ENCODE data around the gene RRM1. TPM values are rescaled to one million over a fixed set of nuclear protein-coding genes. Genes with fewer than 3 reads are reported as not detected.

RRM1 gene
- total RNA-seq (2021) (84.8 to 90.6 TPM (median 88.8 TPM) in 3 replicates), Bru-seq, nascent RNA (percentile 74 among the genes with signal in this experiment)
- long read RNA-seq, experiment 1, transcript RRM1-201 (19 exons, 3,076 nt): major isoform, 489 of 587 reads
- long read RNA-seq, experiment 1, partial matches to known transcripts: 56 of 587 reads
- long read RNA-seq, experiment 1, other reads (novel, unspliced or antisense): 41 of 587 reads
- long read RNA-seq, experiment 2, transcript RRM1-201 (19 exons, 3,076 nt): major isoform, 51 of 148 reads
- long read RNA-seq, experiment 2, partial matches to known transcripts: 59 of 148 reads
- long read RNA-seq, experiment 2, other reads (novel, unspliced or antisense): 38 of 148 reads
- long read RNA-seq, experiment 3, transcript RRM1-201 (19 exons, 3,076 nt): major isoform, 76 of 97 reads
- long read RNA-seq, experiment 3, partial matches to known transcripts: 15 of 97 reads
- long read RNA-seq, experiment 3, other reads (novel, unspliced or antisense): 5 of 97 reads

GRCh38 chr11:4094348-4095291 lies at the start of gene RRM1:
Gene RRM1, plus strand, starts transcription at chr11:4094799. Its CDS starts 214 bp downstream, at chr11:4095013.
- H3K9me3 Mint-ChIP-seq: no peaks in the 10 kb centered on the region
- H3K36me3 Mint-ChIP-seq: peaks cover 3% of the 10 kb centered on the region; the same call in 1 of the 2 replicates
- peak; percentile 95 for DNase-seq (ENCODE audit: low spot score)
- peak within 1 kb of the TSS; percentile 90 for H3K27ac Mint-ChIP-seq
- H3K4me1 Mint-ChIP-seq: peaks cover 25% of the 10 kb centered on the region
- no peaks in the 10 kb centered on the region for H3K27me3 Mint-ChIP-seq (ENCODE audit: low read depth)
- ChIA-PET POLR2A (no interaction called here), CTCF (interaction anchor here (0.9 to 1.3 kb wide), 2 partner anchors 239 to 240 kb away, joined by 3 to 7 read pairs; partner anchors contain the start of gene STIM1)
- H3K4me3 Mint-ChIP-seq: peak within 1 kb of the TSS; percentile 86
- ATAC-seq: peak; percentile 98
- TF ChIP-seq MLX (CRISPR knock-in tag; IDR thresholded peaks at IDR 0.05): no peak
- TF ChIP-seq MYBL2 (CRISPR knock-in tag; IDR thresholded peaks at IDR 0.05): peak; percentile 60; the same call in 1 of the 2 replicates
- TF ChIP-seq NFE2L1 (CRISPR knock-in tag; IDR thresholded peaks at IDR 0.05): peak; percentile 90; the same call in 1 of the 2 replicates
- no peak for TF ChIP-seq NFATC4 (CRISPR knock-in tag; IDR thresholded peaks at IDR 0.05)
- TF ChIP-seq FOXK1 (CRISPR knock-in tag; IDR thresholded peaks at IDR 0.05): peak; percentile 95
- TF ChIP-seq USF2 (CRISPR knock-in tag; IDR thresholded peaks at IDR 0.05): peak; percentile 50
- peak; percentile 51; the same call in 1 of the 2 replicates for TF ChIP-seq ARID4B (CRISPR knock-in tag; IDR thresholded peaks at IDR 0.05; ENCODE audit: borderline replicate concordance)
- TF ChIP-seq MAX (CRISPR knock-in tag; IDR thresholded peaks at IDR 0.05): peak; percentile 82
- peak; percentile 14; the same call in 1 of the 2 replicates for TF ChIP-seq FOXP4 (CRISPR knock-in tag; IDR thresholded peaks at IDR 0.05)
- TF ChIP-seq GABPB1 (CRISPR knock-in tag; IDR thresholded peaks at IDR 0.05): peak; percentile 71; the same call in 1 of the 2 replicates
- 0 out of 2 replicates have a peak, but pooled peaks have one; percentile 55 for TF ChIP-seq HMGXB4 (CRISPR knock-in tag; IDR thresholded peaks at IDR 0.05)
- TF ChIP-seq EMX1 (CRISPR knock-in tag; IDR thresholded peaks at IDR 0.05): 0 out of 2 replicates have a peak, but pooled peaks have one; percentile 40
- TF ChIP-seq SMAD4 (CRISPR knock-in tag; IDR thresholded peaks at IDR 0.05): no peak; the same call in 1 of the 2 replicates
- TF ChIP-seq USF1 (CRISPR knock-in tag; IDR thresholded peaks at IDR 0.05): peak; percentile 62
- no peak for TF ChIP-seq ZNF425 (CRISPR knock-in tag; conservative IDR thresholded peaks at IDR 0.05)
- TF ChIP-seq FOXP1 (CRISPR knock-in tag; IDR thresholded peaks at IDR 0.05; ENCODE audit: borderline replicate concordance): peak; percentile 40; the same call in 1 of the 2 replicates
- no peak for TF ChIP-seq NR2C2 (CRISPR knock-in tag; IDR thresholded peaks at IDR 0.05)
- no peak for TF ChIP-seq RELA (CRISPR knock-in tag; IDR thresholded peaks at IDR 0.05; ENCODE audit: borderline replicate concordance)
- TF ChIP-seq CREM (CRISPR knock-in tag; IDR thresholded peaks at IDR 0.05): peak; percentile 100

Data from WTC11 (cell line).